NCI-H226 (cell line): Measurements from ENCODE around the gene CEBPB.
"Not testable (repeated sequence)": the region's sequence is repeated elsewhere in the genome, so short reads cannot be mapped to it uniquely, and the experiment has no call there.

Experiments
- DNase-seq: peaks from one replicate; pipeline ENCODE4 v3.0.0-alpha.2; 2015

The CEBPB gene

DNA sequence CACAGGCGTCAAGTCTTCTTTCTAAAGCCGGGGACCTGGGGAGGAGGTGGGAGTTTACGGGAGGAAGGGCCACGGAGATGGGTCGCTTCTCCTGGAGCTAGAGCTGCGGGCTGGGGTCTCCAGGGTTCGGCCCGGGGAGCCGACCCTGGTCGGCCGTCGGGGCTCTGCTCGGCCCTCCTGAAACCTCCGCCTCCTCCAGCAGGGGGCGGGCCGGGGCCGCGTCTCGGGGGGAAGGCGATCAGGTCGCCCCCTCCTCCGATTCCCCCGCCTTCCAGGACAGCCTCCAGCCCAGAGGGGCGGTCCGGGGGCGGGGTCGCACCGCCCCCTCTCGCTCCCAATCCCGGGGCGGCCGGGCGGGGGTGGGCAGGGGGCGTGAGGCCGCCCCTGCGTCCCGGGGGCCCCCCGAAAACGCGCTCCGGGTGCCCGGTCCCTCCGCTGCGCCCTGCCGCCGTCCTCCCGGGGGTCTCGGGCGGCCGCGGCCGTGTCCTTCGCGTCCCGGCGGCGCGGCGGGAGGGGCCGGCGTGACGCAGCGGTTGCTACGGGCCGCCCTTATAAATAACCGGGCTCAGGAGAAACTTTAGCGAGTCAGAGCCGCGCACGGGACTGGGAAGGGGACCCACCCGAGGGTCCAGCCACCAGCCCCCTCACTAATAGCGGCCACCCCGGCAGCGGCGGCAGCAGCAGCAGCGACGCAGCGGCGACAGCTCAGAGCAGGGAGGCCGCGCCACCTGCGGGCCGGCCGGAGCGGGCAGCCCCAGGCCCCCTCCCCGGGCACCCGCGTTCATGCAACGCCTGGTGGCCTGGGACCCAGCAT, at the start of gene CEBPB:
Gene CEBPB (plus strand): TSS at position 580 of the 814 bp plus-strand sequence. CDS start 204 bp downstream, at position 784.
- DNase-seq: peak; percentile 87

DNA sequence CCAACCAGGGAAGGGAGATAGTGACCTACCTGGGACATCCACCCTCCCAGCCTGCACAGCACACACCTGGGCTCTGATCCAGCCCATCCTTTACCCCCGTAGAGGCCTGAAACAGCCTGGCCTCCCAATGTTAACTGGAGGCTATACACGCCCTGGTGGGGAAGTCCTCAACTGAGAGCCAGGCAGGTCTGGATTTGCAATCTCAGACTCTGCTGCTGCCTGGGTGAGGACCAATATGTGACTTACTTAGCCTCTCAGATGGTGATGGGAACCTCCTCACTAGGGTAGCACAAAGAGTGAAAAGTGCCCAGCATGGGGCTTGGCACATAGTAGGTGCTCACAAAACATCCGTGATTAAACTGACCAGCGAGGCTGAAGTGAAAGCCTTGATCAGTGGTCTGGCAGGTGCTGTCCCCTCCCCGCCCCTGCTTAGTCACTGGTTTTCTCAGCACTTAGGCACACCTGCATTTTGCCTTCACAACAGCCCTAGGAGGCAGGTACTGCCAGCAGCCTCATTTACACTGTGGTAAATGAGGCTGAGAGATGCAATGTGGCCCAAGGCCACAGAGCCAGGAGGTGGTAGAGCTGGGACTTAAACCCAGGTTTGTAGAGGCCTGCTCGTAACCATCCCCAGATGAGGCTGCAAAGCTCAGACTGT, 49.5 kb upstream of the CEBPB start:
- no peak for DNase-seq

DNA sequence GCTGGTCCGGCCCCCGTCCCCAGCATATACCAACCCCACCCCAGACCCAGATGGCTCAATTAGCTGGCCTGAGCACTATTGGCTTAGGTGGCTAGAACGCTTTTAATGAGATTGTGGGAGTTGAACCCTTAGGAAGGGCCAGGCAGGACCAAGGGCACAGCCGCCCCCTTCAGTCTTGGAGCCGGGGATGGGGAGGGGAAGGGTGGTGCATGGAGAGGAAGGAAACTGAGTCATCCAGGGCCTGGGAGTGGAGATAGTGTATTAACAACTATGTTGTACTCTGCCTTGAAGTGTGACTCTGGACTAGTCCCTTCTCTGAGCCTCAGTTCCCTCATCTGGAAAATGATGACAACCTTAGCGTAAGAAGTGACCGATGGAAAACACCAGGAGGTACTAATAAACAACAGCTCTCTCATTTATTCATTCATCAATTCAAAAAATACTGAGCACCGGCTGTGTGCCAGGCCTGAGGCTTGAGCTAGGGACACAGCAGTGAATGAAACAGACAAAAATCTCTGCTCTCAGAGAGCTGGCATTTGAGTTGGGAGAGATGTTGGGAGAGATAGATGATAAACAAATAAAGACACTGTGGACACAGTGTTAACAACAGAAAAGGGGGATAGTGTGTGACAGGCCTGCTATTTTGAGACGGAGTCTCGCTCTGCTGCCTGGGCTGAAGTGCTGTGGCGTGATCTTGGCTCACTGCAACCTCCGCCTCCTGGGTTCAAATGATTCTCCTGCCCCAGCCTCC, 48.6 kb upstream of the CEBPB start:
- no peak for DNase-seq

DNA sequence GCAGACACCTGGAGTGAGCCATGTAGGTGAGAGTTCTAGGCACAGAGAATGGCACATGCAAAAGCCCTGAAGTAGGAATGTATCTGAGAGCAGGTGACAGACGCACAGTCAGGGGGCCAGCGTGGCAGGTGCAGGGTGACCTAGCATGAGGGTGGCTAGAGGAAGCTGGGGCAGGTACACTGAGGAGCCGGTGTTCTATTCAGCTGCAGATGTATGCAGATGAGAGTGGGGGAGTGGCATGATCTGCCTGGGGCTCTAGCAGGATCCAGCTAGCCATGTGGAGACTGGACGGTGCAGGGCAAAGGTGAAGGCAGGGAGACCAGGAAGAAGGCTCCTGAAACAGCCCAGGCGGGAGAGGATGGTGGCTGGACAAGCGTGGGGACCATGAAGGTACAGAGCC, 47.8 kb upstream of the CEBPB start:
- DNase-seq: no peak

- peak; percentile 96 for DNase-seq
Observed at GRCh38 chr20:50144362-50144761, 46.3 kb upstream of the CEBPB start.

GRCh38 chr20:50145566-50145965, 45.1 kb upstream of the CEBPB start:
- no peak for DNase-seq

GRCh38 chr20:50146214-50146613, 44.4 kb upstream of the CEBPB start:
- no peak for DNase-seq

GRCh38 chr20:50146732-50147662, 43.6 kb upstream of the CEBPB start:
- no peak for DNase-seq

DNA sequence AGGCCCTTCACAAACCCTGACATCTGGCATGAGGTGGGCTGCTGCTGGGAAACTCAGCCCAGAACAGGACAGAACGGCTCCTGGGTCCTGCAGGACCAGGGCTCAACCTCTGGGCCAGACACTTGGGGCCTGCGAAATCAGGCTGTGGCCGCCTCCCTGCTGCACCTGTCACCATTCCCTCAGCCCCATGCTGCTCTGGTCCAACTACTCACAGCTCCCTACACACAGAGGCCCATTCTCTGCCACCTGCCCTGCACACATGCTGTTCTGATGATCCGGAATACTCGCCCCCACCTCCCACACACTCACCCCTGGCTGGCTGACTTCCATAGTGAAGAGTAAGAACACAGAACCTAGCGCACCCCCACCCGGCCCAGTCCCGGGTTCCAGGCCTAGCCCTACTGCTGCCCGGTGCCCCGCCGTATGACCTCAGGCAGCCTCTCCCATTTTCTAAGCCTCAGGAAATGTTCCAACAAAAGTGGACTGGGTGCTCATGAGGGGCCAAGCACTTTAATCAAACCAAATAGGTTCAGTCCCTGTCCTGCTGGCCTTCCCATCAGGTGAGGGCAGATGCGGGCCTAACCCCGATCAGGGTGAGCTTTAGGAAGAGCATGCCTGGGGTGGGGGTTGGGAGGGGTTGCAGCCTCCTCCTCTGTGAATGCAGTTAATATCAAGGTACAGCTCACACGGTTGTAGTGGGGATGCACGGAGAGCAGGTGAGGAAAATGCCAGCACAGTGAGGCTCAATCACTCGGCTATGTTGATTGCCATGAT, 41.0 kb upstream of the CEBPB start:
- no peak for DNase-seq

GRCh38 chr20:50151034-50151743, 39.4 kb upstream of the CEBPB start:
- no peak for DNase-seq

GRCh38 chr20:50152394-50153152, 38.1 kb upstream of the CEBPB start:
- DNase-seq: no peak

- DNase-seq: no peak
Observed at GRCh38 chr20:50153153-50153499, 37.5 kb upstream of the CEBPB start.

- DNase-seq: peak; percentile 95
Observed at GRCh38 chr20:50153500-50154377, 36.9 kb upstream of the CEBPB start, which contains the start of gene PEDS1. Gene PEDS1, minus strand, starts transcription at chr20:50153723. Its CDS starts 86 bp downstream, at chr20:50153637.

GRCh38 chr20:50161494-50161893, 29.1 kb upstream of the CEBPB start:
- DNase-seq: not testable (repeated sequence)

- no peak for DNase-seq
Observed at GRCh38 chr20:50163570-50164317, 26.9 kb upstream of the CEBPB start.

DNA sequence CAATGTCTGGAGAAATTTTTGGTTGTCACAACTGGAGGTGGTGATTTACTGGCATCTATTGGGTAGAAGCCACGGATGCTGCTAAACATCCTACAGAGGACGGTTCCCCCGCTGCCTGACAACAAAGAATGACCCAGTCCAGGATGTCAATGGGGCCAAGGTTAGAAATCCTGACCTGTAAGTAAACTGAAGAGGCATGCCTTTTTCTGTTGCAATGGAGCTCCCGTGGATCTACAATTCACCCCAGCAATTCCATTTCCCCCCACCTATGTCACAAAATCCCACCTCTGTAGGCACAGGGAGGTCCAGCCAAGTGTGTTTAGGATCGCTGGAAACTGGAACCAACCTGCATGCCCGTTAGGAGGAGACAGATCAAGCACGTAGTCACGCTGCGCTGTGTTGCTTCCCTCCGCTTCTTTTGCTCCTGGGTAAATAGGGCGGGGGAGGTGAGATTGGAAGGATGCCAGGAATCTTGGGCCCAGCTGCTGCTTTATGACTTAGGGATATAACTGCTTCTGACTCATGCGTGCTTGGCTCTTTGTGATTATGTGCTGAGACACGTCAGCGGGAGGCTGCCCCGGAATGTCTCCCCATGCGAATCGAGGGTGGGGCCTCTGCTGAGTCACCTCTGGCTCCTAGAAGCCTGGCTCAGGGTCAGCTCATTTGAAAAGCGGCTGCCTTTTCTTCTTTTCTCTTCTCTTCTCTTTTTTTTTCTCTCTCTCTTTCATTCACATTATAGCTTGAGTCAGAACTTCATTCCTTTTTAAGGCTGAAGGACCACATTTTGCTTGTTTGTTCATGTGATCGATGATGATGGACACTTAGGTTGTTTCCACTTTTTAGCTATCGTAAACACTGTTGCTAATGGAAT, 24.7 kb upstream of the CEBPB start:
- DNase-seq: peak; percentile 100

DNA sequence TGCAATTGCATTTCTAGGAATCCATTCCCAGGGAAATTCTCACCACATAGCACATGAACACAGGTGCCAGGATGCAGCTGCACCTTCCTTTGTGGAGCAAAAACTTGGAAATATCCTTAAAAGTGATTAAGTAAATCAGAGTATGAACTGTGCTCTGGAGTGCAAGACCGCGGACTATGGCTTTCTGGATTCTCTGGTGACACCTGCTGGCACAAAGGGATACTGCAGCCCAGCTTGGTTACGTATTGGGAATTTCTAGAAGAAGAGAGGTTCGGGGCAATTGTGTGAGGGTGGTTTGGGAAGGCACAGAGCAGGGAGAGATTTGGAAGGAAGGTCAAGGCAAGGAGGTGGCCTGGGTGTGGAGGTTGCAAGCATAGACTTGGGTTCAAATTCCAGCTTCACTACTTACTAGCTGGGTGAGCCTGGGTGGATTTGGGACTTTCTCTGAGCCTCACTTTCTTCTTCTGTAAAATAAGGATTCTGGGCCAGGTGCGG, 21.3 kb upstream of the CEBPB start:
- peak; percentile 59 for DNase-seq
